Measurements from ENCODE around the gene ZNF592.

ZNF592 gene

DNA sequence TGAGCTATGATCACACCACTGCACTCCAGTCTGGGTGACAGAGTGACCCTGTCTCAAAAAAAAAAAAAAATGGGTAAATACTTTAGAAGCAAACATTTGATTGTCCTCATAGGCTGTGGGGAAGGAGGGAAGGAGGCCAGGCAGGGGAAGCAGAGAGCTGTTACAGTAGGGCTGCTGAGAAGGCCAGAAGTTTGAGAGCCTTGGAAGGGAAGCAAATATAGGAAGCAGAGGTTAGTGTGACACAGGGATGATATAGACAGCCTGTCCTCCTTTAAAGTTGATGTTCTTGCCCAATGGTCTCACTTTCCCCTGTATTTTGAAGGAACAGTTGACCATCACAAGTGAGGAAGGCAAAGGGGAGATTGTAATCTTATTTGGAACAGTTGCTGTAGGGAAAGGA, 63.4 kb downstream of the ZNF592 start:
- ATAC-seq, result no peak
- TF ChIP-seq ZC3H10 (CRISPR knock-in tag; IDR thresholded peaks at IDR 0.05) (no peak), RARB (CRISPR knock-in tag; IDR thresholded peaks at IDR 0.05) (no peak), PPARA (CRISPR knock-in tag; IDR thresholded peaks at IDR 0.05; ENCODE audit: borderline replicate concordance) (no peak), OSR1 (CRISPR knock-in tag; IDR thresholded peaks at IDR 0.05) (no peak), BACH2 (CRISPR knock-in tag; IDR thresholded peaks at IDR 0.05; ENCODE audit: borderline replicate concordance) (no peak), ARNTL (CRISPR knock-in tag; IDR thresholded peaks at IDR 0.05; ENCODE audit: borderline replicate concordance, low read depth) (no peak), TSHZ2 (CRISPR knock-in tag; IDR thresholded peaks at IDR 0.05) (no peak), GLIS3 (CRISPR knock-in tag; IDR thresholded peaks at IDR 0.05) (no peak), TCF4 (CRISPR knock-in tag; IDR thresholded peaks at IDR 0.05; ENCODE audit: borderline replicate concordance) (no peak), ZNF8 (CRISPR knock-in tag; IDR thresholded peaks at IDR 0.05) (no peak), TOX (CRISPR knock-in tag; IDR thresholded peaks at IDR 0.05; ENCODE audit: borderline replicate concordance) (no peak), POU6F1 (CRISPR knock-in tag; IDR thresholded peaks at IDR 0.05; ENCODE audit: borderline replicate concordance, low read depth) (no peak), ZNF70 (CRISPR knock-in tag; IDR thresholded peaks at IDR 0.05) (no peak), CSDC2 (CRISPR knock-in tag; IDR thresholded peaks at IDR 0.05) (no peak)
- TF ChIP-seq, protein P1, sequence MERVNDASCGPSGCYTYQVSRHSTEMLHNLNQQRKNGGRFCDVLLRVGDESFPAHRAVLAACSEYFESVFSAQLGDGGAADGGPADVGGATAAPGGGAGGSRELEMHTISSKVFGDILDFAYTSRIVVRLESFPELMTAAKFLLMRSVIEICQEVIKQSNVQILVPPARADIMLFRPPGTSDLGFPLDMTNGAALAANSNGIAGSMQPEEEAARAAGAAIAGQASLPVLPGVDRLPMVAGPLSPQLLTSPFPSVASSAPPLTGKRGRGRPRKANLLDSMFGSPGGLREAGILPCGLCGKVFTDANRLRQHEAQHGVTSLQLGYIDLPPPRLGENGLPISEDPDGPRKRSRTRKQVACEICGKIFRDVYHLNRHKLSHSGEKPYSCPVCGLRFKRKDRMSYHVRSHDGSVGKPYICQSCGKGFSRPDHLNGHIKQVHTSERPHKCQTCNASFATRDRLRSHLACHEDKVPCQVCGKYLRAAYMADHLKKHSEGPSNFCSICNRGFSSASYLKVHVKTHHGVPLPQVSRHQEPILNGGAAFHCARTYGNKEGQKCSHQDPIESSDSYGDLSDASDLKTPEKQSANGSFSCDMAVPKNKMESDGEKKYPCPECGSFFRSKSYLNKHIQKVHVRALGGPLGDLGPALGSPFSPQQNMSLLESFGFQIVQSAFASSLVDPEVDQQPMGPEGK (CRISPR knock-in tag; IDR thresholded peaks at IDR 0.05; ENCODE audit: borderline replicate concordance), result no peak
- TF ChIP-seq, protein P2, sequence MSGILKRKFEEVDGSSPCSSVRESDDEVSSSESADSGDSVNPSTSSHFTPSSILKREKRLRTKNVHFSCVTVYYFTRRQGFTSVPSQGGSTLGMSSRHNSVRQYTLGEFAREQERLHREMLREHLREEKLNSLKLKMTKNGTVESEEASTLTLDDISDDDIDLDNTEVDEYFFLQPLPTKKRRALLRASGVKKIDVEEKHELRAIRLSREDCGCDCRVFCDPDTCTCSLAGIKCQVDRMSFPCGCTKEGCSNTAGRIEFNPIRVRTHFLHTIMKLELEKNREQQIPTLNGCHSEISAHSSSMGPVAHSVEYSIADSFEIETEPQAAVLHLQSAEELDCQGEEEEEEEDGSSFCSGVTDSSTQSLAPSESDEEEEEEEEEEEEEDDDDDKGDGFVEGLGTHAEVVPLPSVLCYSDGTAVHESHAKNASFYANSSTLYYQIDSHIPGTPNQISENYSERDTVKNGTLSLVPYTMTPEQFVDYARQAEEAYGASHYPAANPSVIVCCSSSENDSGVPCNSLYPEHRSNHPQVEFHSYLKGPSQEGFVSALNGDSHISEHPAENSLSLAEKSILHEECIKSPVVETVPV (CRISPR knock-in tag; IDR thresholded peaks at IDR 0.05), result no peak

DNA sequence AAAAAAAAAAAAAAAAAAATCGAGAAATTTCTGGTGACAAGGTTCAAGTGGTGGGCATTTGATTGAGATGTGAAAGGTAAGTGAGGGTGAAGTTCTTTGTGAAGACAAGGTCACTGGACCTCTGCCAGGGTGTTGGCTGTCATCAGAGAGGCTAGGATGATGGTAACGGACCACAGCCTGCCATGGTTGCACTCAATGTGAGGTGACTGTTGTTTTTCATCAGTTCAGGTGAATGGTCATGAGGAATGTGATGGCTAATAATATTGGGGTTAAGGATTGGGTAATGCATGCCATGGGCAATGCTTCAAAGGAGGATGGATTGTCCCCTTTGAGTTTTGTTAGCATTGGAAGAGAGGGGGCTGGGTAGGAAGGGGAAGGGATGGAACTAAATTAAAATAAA, 64.5 kb downstream of the ZNF592 start:
- no peak for TF ChIP-seq ZNF70 (CRISPR knock-in tag; IDR thresholded peaks at IDR 0.05)
- TF ChIP-seq CSDC2 (CRISPR knock-in tag; IDR thresholded peaks at IDR 0.05), result no peak
- TF ChIP-seq, protein P3, sequence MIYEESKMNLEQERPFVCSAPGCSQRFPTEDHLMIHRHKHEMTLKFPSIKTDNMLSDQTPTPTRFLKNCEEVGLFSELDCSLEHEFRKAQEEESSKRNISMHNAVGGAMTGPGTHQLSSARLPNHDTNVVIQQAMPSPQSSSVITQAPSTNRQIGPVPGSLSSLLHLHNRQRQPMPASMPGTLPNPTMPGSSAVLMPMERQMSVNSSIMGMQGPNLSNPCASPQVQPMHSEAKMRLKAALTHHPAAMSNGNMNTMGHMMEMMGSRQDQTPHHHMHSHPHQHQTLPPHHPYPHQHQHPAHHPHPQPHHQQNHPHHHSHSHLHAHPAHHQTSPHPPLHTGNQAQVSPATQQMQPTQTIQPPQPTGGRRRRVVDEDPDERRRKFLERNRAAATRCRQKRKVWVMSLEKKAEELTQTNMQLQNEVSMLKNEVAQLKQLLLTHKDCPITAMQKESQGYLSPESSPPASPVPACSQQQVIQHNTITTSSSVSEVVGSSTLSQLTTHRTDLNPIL (CRISPR knock-in tag; IDR thresholded peaks at IDR 0.05; ENCODE audit: low read depth), result no peak
- TF ChIP-seq ARNTL (CRISPR knock-in tag; IDR thresholded peaks at IDR 0.05; ENCODE audit: borderline replicate concordance, low read depth), result no peak
- TF ChIP-seq SNAI2 (CRISPR knock-in tag; IDR thresholded peaks at IDR 0.05), result no peak
- TF ChIP-seq POU6F1 (CRISPR knock-in tag; IDR thresholded peaks at IDR 0.05; ENCODE audit: borderline replicate concordance, low read depth), result no peak
- TF ChIP-seq OSR1 (CRISPR knock-in tag; IDR thresholded peaks at IDR 0.05), result no peak
- TF ChIP-seq, protein P2 (CRISPR knock-in tag; IDR thresholded peaks at IDR 0.05), result no peak
- TF ChIP-seq RARB (CRISPR knock-in tag; IDR thresholded peaks at IDR 0.05), result no peak
- TF ChIP-seq PPARA (CRISPR knock-in tag; IDR thresholded peaks at IDR 0.05; ENCODE audit: borderline replicate concordance), result no peak
- TF ChIP-seq ZNF565 (CRISPR knock-in tag; conservative IDR thresholded peaks at IDR 0.05; ENCODE audit: low read depth), result no peak
- TF ChIP-seq TOX (CRISPR knock-in tag; IDR thresholded peaks at IDR 0.05; ENCODE audit: borderline replicate concordance), result no peak
- TF ChIP-seq GLIS3 (CRISPR knock-in tag; IDR thresholded peaks at IDR 0.05), result no peak
- no peak for TF ChIP-seq ESRRG (CRISPR knock-in tag; IDR thresholded peaks at IDR 0.05)
- TF ChIP-seq, protein P1 (CRISPR knock-in tag; IDR thresholded peaks at IDR 0.05; ENCODE audit: borderline replicate concordance), result no peak
- no peak for TF ChIP-seq ISL1 (CRISPR knock-in tag; IDR thresholded peaks at IDR 0.05)
- no peak for TF ChIP-seq ZFP3 (CRISPR knock-in tag; IDR thresholded peaks at IDR 0.05)
- TF ChIP-seq BACH2 (CRISPR knock-in tag; IDR thresholded peaks at IDR 0.05; ENCODE audit: borderline replicate concordance), result no peak
- TF ChIP-seq ZC3H10 (CRISPR knock-in tag; IDR thresholded peaks at IDR 0.05), result no peak
- no peak for ATAC-seq
